UCSD-AML1 (cell line): ENCODE results near the gene ZFHX2.
A peak's percentile ranks its signal among the peaks of the same experiment; 100 is the strongest.

Source experiments
- DNase-seq: peaks from one replicate; lab custom pipeline; 2025; ENCODE audit not compliant: unreplicated experiment; lab: John Stamatoyannopoulos, UW

Gene ZFHX2

DNA sequence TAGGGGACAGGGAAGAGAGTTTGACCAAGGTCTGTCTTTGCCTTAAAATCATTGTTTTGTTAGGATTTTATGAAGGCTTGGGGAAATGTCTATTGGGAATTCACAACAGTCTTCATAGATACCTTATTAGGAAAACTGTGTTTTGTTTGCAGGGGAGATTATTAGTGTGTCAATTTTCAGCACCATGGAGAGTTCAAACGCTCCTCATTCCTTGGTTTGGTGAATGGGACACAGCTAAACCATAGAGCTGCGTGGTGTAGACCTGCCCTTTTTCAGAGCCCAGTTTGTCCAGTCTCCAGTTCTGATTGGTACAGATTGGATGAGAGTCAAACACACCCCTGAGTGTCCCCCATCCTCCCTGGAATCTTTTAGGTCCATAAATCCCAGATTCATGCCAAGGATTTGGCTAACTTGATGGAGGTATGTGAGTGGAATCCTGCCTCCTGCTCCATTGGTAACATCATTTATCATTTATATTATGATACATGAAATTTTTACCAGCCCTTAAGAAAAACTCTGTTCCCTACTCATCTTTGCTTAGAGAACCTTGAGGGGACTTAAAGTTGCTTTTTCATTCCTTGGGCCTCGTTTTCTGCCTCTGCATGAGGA is 70.1 kb downstream of the ZFHX2 start:
- DNase-seq = no peak

DNA sequence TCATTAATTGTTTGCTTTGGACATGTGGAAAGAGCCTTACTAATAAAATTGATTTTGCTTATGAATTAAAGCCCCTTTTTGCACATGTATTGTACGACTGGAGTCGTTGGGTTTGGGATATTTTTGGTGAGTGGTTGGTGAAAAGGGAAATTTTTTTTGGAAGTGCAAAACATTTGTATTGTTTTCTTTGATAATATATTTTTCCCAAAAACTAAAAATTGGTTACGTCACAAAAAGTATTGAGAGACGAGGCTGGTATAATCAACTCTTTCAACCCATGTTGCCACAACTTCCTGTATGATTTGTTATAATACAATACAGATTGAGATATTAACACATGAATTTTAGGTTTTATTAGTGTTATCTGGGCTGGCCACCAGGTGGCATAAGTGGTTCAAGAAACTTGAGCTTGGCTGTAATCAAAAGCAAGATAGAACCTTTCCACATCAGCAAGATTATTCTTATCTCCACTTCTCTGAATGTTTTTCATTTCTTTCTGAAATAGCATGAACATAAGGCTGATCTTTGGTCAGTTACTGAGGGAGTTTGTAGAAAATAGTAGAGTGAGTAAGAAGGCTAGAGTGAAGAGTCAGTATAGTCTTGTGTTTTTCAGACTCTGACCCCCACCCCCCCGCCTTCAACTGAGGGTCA is 73.3 kb downstream of the ZFHX2 start:
- DNase-seq = peak; percentile 24

DNA sequence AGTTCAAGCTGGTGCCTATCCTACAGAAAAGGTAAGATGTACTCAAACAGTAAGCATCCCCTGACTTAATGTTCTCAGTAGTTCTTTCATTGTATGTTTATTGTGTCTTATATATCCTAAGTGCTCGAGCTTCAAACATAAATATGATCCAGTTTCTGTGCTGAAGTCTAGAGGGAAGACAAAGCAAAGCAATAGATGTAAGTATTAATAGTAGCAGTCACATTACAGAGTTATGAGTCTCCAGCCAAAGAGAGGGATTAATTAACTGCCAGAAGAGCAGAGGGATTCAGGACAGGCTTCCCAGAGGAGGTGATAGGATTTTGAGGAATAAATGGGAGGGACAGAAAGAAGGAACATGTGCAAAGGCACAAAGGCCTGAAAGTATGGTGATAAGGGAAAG is 80.6 kb downstream of the ZFHX2 start:
- DNase-seq = no peak
